ENCODE results near the gene CDKN2B.
A peak's percentile ranks its signal among the peaks of the same experiment; 100 is the strongest.

The CDKN2B gene

DNA sequence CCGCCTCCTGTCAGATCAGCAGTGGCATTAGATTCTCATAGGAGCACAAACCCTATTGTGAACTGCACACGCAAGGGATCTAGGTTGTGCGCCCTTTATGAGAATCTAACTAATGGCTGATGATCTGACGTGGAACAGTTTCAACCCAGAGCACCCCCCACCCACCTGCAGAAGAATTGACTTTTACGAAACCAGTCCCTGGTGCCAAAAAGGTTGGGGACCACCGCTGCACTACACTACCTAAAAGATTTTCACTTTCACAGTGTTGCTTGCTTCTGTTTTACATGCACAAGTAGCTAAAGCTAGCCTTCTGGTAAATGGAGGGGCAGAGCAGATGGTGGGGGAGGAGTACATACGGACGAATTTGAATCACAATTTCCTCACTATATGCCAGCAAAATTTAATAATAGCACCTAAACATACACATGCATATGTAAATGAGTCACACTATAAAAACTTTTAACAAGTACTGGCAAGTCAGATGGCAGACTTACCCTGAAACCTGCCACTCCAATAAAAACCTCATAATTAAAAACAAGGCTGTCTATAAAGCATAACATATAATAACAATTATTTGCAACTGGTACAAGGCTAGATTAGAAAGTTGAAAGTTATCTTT lies 24.0 kb upstream of the CDKN2B start:
- no peak for DNase-seq

DNA sequence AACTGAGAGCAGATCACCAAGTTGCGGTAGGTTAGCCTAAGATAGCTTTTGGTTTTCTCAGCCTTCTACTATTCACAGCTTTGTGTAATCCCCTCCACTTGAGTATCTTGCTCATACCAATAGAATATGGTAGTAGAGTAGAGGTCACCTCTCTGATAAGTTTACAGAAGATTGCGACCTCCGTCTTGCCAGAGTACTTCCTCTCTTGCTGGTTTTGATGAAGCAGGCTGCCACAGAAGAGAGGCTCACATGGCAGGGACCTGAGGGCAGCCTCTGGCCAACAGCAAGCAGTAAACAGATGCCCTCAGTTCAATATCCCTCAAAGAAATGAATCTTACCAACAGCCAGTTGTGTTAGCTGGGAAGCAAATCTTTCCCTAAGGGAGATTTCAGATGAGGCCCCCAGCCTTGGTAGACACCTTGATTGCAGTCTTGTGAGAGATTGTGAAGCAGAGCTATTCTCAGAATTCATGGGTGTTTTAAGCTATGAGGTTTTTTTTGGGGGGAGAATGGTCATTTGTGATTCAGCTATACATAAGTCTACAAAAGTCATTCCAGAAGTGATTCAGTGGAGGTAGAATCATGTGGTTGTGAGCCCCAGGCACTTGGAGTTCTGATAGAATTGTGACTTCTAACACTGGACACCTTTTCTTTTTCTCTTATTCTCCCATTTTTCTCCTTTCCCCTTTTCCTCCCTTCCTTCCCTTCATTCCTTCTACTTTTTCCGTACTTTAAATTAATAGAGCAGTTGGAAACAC lies 22.7 kb upstream of the CDKN2B start:
- DNase-seq = no peak

DNA sequence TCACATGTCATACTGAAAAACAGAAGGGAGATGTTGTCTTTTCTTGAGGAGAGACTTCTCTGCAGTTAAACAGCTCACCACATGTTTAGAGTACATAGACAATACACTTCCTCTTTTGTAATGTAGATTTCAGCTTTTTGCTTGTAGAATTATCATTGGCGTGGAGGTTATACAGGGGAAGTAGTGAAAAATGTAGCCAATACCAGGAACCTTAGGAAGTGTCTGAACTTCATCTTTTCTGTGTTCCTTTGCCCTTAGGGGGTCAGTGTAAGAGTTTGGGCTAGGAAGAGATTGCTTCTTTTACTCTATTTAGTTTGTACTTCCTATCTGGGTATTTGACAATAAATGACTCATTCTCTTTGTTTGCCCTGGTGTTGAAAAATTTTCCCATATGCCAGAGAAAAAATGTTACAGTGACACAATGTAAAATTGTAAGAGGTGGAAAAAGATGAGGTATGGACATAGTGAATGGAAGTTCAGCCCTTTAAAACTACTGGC lies 21.0 kb upstream of the CDKN2B start:
- no peak for DNase-seq

DNA sequence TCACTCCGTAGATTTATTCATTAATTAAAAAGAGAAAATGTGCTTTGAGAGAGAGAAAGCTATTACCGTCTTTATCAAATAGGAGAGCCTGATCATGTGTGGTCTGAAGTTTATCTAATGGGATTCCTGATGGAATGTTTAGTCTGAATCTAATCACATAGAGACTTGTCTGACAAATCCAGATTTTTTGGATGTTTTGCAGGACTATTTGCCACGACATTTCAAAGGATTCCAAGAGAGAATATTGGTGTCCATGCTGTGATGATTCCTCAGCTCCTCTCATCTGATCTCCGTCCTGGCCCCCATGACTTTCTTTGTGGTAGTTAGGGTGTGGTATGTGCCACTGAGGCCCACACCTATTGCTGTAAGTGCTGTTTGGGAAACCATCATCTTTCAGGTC lies 20.1 kb upstream of the CDKN2B start:
- DNase-seq = no peak

DNA sequence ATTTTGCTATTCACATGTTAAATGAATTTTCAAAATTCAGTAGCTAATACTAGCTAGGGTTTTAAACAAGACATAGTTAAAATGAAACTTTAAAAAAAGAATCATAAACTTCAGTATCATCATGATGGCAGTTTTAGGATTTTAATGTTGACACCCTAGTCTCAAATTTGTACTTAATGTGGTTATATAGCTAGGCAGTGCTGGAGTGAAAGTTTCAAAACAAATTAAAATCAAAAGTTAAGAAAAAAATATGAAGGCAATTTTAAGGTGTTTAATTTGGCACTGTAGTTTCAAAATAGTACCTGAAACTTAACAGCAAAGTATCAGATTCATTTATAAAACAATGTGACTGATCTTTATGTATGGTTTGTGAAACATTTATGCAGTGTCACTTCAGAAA lies 19.3 kb upstream of the CDKN2B start:
- no peak for DNase-seq

DNA sequence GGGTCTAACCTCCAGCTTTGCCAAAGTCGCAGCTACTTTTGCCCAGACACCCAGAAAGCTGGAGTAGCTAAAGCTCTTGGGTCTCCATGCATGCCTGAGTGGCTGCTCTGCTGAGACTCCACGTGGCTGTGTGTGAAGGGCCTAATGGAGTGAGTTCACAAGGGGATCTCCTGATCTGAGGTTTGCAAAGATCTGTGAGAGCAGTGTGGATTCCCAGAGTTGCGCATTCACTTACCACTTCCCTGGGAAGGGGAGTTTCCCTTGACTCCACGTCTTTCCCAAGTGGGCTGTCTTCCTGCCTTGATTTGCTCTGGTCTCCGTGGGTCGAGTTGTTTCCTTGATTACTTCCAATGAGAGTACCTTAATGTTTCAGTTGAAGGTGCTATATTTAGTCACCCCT lies 17.6 kb upstream of the CDKN2B start:
- DNase-seq = no peak

DNA sequence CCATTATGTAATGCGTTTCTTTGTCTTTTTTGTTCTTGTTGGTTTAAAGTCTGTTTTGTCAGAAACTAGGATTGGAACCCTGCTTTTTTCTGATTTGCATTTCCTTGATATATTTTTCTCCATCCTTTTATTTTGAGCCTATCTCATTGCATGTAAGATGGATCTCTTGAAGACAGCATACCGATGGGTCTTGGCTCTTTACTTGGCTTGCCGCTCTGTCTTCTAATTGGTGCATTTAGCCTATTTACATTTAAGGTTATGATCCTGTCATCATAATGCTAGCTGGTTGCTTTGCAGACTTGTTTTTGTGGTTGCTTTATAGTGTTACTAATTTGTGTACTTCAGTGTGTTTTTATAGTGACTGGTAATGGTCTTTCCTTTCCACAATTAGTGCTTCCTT lies 13.3 kb upstream of the CDKN2B start:
- DNase-seq = no peak

DNA sequence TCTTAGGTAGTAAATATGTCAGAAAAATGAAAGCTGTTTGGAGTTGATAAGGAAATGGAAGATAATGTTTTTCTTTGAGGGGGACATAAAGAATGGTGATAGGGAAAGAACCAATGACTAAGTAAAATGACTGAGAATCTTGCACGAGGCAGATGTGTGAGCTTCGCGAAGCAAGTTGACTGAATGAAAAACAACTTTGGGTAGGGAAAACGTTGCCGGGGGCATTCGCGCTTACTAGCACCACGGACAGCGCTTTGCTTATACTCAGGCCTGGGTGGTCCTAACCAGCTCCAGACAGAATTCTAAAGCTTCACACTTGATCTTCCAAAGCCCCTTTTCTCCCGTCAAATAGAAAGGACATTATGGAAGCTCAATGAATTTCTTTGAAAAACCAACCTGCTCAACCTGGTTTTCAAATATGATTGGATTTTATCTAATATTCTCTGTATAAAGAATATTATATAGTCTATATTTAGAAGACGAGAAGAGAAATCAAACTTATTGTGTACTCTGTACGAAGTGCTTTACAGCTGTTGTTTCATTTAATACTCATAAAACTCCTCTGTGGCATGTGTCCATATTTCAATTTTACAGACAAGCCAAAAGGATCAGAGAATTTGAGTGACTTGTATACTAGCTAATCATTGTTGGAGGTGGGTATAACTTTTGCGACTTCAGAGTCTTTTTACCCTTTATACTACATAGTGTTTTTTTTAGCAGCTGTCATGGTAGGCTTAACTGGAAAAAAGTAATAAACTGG lies 1.9 kb upstream of the CDKN2B start:
- DNase-seq = no peak

DNA sequence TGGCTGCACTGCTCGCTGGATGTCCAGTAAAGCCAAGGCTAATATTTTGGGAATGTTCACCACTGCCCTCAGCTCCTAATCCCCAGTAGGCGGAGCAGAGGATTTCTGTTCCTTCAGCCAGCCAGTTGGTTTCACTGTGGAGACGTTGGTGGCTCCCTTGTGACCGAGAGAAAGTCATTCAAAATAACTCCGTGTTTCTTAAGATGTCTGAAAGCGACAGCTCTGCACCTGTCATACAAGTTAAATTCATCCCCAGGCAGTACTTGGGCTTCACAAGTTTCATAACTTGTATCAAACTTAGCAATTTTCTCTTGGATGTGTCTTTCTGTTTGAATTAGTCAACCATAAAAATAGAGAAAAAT lies 382 bp upstream of the CDKN2B start:
- no peak for DNase-seq

DNA sequence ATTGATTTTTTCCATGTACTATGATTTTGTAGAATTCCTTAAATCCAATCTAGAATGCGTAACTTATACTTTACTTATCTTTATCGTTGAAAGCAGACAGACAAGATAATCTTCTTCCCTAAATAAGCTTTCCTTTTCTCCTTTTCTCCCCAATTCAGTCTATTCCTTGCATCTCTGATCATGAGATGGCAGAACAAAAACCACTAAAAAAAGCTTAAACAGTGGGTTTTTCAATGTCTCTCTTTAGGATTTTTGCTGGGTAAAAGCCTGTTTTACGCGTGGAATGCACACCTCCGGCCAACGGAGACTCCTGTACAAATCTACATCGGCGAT lies 755 bp downstream of the CDKN2B start:
- no peak for DNase-seq

DNA sequence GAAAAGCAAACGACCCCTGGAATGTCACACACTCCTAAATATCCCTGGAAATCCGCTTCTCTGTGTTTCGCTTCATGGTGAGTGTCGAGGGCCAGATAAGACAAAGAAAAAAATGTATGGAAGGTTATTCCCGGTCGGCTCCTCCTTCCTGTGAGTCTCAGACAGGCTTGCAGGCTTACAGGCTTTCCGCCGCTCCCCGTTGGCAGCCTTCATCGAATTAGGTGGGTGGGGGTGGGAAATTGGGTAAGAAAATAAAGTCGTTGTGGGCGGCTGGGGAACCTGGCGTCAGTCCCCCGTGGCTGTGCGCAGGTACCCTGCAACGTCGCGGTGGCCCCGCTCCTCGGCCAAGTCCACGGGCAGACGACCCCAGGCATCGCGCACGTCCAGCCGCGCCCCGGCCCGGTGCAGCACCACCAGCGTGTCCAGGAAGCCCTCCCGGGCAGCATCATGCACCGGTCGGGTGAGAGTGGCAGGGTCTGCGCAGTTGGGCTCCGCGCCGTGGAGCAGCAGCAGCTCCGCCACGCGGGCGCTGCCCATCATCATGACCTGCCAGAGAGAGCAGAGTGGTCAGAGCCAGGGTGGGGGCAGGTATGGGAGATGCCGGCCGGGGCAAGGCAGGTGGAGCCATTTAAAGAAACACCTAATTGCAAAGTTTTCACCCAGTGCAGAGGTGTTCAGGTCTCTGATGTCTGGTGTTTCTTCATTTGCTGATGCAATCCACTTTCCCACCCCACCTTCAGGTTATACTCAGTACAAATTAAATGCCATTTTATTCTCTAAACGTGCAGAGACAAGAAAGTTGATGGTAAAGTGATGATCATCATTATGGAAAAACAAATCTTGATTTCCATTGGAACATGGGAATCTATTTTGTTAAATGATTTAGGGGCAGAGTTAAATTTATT lies 3.2 kb downstream of the CDKN2B start:
- no peak for DNase-seq

DNA sequence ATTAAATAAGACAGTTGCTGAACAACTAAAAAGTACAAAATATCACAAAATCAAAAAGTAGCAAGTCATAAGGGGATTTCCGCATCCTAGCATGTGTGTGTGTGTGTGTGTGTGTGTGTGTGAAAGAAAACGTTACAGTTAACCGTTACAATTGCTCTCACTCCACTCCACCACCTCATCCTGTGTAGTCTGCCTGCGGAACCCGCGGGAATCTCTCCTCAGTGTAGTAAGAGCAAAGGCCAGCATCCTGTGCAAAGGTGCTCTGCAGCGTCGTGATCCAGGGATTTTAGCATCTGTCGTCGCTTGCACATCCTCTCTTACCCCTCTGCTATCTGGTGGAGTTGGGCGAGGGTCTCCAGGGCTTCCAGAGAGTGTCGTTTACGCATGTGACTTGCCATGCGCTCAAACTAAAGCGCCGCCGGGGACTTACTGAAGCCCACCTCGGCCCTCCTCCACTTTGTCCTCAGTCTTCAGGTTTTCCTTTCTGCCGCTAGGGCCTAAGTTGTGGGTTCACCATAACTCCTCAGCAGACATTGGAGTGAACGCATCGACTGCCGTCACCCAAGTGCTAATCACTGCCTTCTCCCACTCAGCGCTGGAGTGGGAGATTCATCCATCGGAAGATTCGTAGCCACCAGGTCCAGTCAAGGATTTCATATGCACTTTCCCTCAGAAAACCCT lies 3.9 kb downstream of the CDKN2B start:
- DNase-seq = no peak

DNA sequence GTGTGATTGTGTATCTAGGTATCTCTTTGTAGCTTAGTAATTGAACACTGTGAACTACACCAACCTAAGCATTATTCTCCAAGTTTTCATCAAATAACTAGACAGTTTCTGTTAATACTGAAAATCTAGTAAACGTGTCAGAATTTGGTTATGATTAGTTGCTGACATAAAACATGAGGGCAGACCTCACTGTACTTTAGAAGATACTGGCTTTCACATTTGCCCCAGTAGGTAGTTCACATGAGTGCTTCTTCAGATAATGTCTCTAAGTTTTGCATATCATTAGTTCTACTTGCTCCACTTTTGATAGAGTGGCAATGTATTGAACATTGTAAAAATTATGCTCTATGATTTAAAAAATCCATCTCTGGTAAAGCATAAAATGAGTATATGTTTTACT lies 7.1 kb downstream of the CDKN2B start:
- DNase-seq = no peak

DNA sequence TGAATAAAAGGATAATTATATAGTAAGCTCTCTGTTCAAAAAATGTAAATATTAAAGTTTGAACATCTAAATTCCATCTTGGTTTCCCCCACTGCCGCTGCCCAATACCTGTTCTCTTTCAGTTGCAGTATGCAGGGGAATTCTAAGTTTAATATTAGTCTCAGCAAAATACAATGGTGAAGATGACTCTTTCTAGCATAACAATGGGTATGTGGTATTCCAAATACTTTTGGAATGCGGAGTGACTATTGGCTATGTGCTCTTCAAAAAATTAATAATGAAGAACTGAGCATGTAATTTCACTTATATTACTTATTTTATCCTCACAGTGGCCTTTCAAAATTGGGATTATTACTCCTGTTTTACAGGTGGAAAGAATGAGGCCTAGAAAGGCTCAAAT lies 11.1 kb downstream of the CDKN2B start:
- no peak for DNase-seq

DNA sequence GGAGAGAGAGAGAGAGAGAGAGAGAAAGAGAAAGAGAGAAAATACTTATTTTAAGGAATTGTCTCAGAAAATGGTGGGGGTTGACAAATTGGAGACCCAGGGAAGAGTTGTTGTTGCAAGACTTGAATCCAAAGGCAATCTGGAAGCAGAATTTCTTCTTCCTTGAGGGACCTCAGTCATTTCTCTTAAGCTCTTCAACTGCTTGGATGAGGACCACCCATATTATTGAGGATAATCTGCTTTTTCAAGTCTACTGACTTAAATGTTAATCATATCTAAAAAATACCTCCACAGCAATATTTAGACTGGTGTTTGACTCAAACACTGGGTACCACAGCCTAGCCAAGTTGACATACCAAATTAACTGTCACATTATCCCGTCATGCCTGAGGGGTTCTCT lies 11.6 kb downstream of the CDKN2B start:
- DNase-seq = no peak

DNA sequence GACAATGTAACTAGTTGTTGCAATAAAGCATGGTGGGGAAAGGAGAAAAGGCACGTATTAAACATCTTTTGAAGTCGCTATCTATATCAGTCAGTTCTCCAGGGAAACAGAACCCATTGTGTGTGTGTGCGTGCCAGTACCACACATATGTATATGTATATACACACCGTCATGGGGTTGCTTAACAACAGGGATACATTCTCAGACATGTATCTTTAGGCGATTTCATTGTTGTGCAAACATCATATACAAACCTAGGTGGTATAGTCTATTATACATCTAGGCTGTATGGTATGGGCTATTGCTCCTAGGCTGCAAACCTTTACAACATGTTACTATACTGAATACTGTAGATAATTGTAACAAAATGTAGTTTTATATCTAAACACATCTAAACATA lies 12.2 kb downstream of the CDKN2B start:
- DNase-seq = no peak

DNA sequence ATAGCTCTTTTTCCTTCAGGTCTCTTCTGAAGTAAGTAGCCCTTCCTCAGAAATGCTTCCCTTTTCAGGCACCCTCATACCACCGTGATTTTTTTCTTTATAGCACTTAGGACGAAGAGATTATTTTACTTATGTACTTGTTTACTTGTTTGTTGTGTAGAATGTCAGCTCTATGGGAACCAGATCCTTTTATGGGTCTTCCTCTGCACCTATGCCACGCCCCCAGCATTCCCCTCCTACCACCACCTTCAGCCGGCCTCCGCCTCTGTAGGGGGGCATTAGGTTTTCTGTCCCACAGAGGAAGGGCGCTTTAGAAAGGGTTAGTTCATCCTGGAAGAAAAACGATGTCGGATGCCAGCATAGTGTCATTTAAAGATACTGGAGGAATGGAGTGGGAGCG lies 12.7 kb downstream of the CDKN2B start:
- DNase-seq = no peak

DNA sequence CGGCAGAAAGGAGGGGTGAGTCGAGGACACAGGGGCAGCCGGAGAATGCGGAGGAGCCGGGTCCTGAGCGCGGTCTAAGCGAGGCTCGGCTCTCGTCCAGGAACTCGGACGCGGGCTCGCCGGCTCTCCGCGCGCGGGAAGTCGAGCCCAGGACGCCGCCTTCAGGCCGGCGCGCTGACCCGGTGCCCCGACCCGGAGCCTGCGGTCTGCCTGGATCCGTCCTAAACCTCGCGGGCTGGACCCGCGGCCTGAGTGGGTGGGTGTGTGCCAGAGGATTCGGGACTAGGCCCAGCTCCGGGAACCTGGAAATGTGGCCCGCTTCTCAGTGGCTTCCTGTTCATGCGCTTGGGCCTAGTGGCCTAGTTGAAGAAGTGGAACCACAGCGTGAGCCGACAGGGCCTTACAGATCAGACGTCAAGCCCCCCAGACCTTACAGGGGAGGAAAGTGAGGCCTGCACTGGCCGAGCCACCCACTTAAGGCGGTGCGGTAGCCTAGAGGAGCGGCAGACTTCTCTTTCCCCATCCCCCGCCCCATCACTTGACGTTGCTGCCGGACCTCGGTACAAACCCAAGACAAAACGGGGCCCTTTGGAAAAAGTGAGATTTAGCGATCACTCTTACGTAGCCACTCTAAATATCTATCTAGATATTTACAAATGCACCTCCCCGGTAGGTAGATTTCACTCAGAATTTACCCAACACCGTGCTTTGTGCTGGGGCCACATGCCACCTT lies 13.3 kb downstream of the CDKN2B start:
- DNase-seq = no peak

DNA sequence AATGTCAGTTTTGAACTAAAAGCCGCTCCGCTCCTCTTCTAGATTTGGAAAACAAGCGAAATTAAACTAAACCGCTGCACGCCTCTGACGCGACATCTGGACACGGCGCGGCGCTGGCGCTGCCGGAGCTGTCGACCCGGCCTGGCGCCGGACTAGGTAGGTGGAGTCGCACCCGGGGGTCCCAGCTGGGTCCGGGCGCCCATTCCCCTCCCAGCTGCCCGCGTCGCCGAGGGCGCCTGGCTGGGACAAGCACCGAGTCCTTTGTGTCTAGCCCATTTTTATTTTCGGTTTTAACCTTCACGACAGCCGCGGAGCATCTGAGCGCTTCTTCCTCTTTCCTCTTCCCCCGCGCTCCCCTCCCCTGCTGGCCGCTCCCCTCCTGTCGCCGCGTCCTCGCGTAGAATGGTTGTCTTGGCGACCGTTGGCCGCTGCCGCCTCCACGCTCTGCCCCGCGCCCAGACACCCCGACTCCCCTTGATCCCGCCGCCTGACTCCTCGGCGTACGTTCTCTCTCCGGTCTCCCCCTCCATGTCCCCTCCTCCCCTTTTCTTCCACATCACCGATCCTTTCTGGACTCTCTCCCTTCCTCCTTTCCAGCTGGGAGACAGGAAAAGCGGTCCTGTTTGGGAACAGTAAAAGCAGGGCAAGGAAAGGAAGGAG lies 14.0 kb downstream of the CDKN2B start:
- peak; percentile 65 for DNase-seq

DNA sequence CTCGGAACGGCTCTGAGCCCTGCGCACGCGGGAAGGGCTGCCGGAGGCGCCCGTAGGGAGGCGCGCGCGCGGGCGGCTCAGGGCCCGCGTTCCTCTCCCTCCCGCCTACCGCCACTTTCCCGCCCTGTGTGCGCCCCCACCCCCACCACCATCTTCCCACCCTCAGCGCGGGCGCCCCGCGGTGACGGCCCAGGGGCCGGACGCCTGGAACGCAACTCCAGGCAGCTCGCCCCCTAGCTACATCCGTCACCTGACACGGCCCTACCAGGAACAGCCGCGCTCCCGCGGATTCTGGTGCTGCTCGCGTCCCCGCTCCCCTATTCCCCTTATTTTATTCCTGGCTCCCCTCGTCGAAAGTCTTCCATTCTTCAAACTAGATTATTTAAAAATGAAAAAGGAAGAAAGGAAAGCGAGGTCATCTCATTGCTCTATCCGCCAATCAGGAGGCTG lies 14.5 kb downstream of the CDKN2B start, which contains the start of gene CDKN2B-AS1:
Gene CDKN2B-AS1, plus strand, starts transcription at position 236 of the 450 bp plus-strand sequence.
- DNase-seq = peak; percentile 33

Measured in stimulated activated CD4-positive, alpha-beta T cell treated with anti-CD3 and anti-CD28 coated beads, Interleukin-4, amount 100 ng/mL, for 24 hours (primary cell).